ENCODE measurements around the gene SLC27A1.
"Not testable (repeated sequence)": the region's sequence is repeated elsewhere in the genome, so short reads cannot be mapped to it uniquely, and the experiment has no call there.

The SLC27A1 gene

GRCh38 chr19:17542042-17542441 lies 71.7 kb downstream of the SLC27A1 start:
- no peak for DNase-seq

DNA sequence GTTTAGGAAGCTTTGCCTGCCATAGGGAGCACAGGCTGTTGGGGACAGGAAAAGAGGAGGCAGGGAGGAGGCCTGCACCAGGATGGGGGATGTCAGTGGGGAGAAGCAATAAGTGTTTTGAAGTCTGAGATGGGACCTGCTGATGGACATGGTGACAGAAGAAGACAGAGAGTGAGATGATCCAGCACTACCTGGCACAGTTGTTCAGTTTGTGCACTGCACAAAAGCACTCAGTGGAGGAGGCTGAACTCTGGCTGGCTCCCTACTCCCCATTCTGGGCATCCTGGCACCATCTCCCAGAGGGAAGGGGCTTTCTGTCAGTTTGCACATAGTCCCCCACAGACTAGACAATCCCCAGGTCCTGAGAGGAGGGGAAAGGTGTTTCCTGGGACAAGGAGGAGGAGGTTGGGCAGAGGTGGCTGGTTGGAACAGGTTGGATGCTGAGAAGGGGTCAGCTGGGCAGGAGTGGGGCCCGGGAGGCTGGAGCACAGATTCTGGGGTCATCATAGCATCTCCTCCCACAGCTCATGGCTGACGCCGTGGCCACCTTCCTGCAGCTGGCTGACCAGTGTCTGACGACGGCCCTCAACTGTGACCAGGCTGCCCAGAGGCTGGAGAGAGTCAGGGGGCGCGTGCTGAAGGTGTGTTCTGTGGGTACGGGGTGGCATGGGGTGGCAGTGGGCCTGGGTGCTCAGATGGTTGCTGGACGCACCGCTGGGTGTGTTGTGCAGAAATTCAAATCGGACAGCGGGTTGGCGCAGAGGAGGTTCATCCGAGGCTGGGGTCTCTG lies 72.7 kb downstream of the SLC27A1 start:
- no peak for DNase-seq

GRCh38 chr19:17543986-17544385 lies 73.7 kb downstream of the SLC27A1 start:
- DNase-seq, result no peak

DNA sequence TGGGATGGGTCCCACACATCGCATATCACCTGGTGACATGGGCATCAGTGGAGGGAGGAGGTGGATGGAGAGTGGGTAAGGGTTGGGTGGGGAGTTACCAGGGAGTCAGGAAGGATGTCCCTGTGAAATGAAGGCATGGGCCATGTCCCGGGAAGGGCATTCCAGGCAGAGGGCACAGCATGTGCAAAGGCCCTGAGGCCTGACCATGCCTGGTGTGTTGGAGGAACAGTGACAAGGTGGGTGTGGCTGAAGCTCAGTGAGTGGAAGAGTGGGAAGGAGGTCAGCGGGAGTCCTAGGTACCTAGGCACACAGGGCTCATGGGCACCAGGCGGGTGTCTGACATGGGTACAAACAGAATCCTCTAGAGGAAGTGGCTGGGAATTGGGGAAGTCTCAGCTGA lies 74.1 kb downstream of the SLC27A1 start:
- DNase-seq, result no peak

- DNase-seq, result no peak
These were observed 77.8 kb downstream of the SLC27A1 start for GRCh38 chr19:17548145-17548544.

GRCh38 chr19:17549085-17549740 lies 78.9 kb downstream of the SLC27A1 start:
- DNase-seq, result no peak

GRCh38 chr19:17550076-17550667 lies 79.8 kb downstream of the SLC27A1 start:
- no peak for DNase-seq

DNA sequence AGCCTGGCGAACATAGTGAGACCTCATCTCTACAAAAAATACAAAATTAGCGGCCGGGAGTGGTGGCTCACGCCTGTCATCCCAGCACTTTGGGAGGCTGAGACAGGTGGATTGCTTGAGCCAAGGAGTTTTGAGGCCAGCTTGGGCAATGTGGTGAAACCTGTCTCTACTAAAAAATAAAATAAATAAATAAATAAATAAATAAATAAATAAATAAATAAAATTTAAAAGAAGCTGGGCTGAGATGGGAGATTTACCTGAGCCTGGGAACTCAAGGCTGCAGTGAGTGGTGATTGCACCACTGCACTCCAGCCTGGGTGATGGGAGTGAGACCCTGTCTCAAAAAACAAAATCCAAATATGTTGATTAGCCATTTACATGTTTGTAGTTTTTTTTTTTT lies 82.4 kb downstream of the SLC27A1 start:
- DNase-seq, result not testable (repeated sequence)

DNA sequence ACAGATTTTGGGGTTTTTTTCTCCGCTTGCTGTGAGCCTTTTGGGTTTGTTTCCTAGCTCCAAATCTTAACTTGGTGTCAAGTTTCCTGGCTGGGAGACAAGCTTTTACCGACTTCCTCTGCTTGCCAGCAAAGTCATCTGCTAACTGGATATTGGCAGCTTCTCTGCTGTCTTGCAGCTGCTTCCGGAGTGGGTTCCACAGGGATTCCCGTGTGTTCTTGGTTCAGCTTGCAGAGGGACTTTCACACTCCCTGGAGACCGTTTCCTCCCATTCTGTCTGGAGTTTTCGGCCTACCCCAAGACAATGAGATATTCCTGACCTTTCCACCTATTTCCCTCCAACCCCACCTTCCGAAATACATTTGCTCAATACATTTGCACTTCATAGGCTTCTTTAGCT lies 82.9 kb downstream of the SLC27A1 start:
- no peak for DNase-seq

GRCh38 chr19:17554968-17555479 lies 84.7 kb downstream of the SLC27A1 start:
- no peak for DNase-seq

- DNase-seq, result peak; percentile 95
These were observed 85.2 kb downstream of the SLC27A1 start, which contains the start of gene COLGALT1 for GRCh38 chr19:17555480-17555928. Gene COLGALT1, plus strand, starts transcription at chr19:17555649. Its CDS starts 65 bp downstream, at chr19:17555714.
